HG03108 (cell line): ENCODE data around the gene POM121L2.

ENCODE experiments used
- ATAC-seq: cut with Tn5 transposase; IDR thresholded peaks from one replicate; pipeline ENCODE4 v1.9.1; 2021; ENCODE audit warnings: moderate library complexity; ENCODE audit not compliant: unreplicated experiment

Gene POM121L2

GRCh38 chr6:27260836-27261375, 51.2 kb downstream of the POM121L2 start:
- ATAC-seq, result no peak

GRCh38 chr6:27260369-27260768, 51.7 kb downstream of the POM121L2 start:
- ATAC-seq, result no peak
